Measurements from ENCODE around the gene HSPA12B.

The HSPA12B gene

DNA sequence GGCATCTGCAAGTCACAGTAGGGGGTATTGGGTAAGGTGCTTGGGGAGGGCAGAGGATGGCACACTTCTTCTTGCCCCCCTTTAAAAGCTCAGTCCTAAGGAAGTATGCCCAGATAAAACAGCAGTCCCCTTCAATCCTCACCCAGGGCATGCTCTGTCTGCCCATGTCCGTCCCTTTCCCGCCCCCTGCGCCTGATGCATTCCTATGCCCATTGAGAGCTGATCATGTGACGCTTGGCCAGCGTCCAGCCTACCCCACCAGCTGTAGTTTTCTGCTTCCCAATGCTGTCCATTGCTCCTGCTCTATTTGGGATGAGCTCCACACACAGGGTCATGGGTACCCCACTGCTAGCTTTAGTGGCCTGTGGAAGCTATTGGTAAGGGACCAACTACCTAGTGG lies 28.4 kb upstream of the HSPA12B start:
- no peak overlapping the region for H3K4me3 ChIP-seq (ENCODE audit: low read depth, low read length)
- TF ChIP-seq, protein P1, sequence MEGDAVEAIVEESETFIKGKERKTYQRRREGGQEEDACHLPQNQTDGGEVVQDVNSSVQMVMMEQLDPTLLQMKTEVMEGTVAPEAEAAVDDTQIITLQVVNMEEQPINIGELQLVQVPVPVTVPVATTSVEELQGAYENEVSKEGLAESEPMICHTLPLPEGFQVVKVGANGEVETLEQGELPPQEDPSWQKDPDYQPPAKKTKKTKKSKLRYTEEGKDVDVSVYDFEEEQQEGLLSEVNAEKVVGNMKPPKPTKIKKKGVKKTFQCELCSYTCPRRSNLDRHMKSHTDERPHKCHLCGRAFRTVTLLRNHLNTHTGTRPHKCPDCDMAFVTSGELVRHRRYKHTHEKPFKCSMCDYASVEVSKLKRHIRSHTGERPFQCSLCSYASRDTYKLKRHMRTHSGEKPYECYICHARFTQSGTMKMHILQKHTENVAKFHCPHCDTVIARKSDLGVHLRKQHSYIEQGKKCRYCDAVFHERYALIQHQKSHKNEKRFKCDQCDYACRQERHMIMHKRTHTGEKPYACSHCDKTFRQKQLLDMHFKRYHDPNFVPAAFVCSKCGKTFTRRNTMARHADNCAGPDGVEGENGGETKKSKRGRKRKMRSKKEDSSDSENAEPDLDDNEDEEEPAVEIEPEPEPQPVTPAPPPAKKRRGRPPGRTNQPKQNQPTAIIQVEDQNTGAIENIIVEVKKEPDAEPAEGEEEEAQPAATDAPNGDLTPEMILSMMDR (IDR thresholded peaks at IDR 0.05; ENCODE audit: borderline replicate concordance, insufficient read depth, low read depth, low read length): no peak

DNA sequence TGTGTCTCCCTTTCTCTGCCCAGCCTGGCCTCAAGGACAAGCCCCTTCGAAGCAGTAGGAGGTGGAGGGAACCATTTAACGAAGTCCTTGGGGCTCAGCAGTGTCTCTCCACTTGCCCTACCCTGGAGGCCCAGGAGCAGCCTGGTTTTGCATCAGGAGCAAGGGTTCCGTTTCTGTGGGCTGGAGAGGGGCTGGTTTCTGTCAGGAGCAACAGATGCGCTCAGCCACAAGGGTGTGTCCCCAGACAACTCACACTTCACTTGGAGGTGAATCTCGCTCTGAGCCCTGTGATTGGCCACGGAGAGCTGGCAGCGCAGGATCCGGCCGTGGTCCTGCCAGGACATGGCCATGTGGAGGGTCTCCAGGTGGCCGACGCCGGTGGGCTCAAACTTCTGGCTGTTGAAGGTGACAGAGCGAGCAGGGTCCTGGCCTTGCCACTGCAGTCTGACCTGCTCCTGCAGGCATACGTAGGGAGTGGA lies 27.0 kb upstream of the HSPA12B start:
- TF ChIP-seq, protein P1 (IDR thresholded peaks at IDR 0.05; ENCODE audit: borderline replicate concordance, insufficient read depth, low read depth, low read length): no peak

DNA sequence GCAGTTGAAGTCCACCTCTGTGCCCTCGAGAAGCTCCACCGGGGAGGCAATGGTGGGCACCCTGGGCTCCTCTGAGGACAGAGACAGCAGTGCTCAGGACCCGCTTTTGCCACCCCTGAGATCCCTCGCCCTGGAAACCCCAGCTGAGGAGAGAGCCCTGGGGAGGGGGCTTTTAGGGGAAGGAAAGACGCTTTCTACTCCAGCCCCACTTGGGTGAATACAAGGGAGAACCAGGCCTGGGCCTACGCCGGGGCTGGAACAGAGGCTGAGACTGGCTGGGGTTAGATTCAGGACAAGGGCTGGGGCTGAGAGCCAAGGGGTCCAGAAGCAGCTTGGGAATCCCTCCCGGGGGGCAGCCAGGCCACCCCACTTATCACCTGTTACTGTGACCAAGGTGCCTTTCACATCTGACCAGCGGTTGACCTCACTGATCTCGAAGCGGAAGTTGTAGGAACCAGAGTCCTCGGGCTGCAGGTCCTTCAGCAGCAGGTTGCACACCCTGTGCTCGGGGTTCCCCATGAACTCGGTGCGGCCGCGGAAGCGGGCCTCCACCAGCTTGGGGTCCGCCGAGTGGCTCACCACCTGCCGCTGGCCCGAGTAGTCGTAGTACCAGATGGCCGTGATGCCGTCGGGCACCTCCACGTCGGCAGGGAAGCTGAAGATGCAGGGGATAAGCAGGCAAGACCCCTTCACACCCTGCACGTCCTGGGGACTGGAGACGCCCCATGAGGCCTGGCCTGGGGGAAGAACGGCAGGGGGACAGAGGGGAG lies 26.3 kb upstream of the HSPA12B start:
- TF ChIP-seq, protein P1 (IDR thresholded peaks at IDR 0.05; ENCODE audit: borderline replicate concordance, insufficient read depth, low read depth, low read length): no peak
- no peak overlapping the region for H3K4me3 ChIP-seq (ENCODE audit: low read depth, low read length)

More for the DNA sequence above, 27.0 kb upstream of the HSPA12B start:
- H3K4me3 ChIP-seq (ENCODE audit: low read depth, low read length): no peak overlapping the region

- H3K4me3 ChIP-seq (ENCODE audit: low read depth, low read length): no peak overlapping the region
- TF ChIP-seq, protein P1 (IDR thresholded peaks at IDR 0.05; ENCODE audit: borderline replicate concordance, insufficient read depth, low read depth, low read length): no peak
Measured at GRCh38 chr20:3706774-3707507, 25.5 kb upstream of the HSPA12B start.

DNA sequence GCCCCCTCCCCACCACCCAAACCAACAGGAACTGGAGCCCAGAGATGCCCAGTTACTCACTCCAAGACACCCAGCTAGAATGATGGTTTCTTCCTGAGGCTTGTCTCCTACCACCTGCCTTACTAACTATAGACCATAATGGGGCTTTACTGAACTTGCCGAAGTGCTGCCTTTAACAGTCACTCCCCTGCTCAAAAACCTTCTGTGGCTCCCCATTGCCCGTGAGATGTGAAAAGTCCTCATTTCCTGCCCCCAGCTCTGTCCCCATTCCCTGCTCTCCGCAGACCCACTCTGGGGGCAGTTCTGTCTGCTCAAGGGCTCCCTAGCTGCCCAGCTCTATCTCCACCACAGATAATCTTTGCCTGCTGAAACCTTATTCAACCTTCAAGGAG lies 25.0 kb upstream of the HSPA12B start:
- TF ChIP-seq, protein P1 (IDR thresholded peaks at IDR 0.05; ENCODE audit: borderline replicate concordance, insufficient read depth, low read depth, low read length): no peak

DNA sequence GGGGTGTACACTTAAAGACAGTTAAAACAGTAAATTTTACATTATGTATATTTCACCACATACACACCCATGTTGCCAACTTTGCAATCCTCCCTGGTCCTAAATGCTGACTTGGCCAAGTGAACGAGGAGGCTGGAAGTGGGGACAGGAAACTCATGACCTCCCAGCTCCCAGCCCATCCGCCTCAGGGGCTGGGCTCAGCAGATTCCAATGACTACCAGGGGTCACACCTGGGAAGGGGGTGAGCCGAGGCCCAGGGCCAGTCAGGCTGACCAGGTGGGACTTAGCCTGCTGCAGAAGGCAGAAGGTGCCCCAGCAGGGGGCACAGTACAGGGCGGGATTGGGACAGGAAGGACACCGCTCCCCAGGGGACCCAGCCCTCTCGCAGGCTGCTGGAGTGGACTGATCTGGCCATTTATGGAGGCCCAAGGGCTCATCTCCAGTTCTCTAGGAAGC lies 22.4 kb upstream of the HSPA12B start:
- TF ChIP-seq, protein P1 (IDR thresholded peaks at IDR 0.05; ENCODE audit: borderline replicate concordance, insufficient read depth, low read depth, low read length): no peak
- no peak overlapping the region for H3K4me3 ChIP-seq (ENCODE audit: low read depth, low read length)

More for the DNA sequence above, 25.0 kb upstream of the HSPA12B start:
- H3K4me3 ChIP-seq (ENCODE audit: low read depth, low read length): no peak overlapping the region

Data from GM12875 (cell line).